Lower leg skin (tissue), 3 donors: ENCODE data around the gene GIGYF2.

ENCODE experiments used
- CTCF ChIP-seq, 3 donors: fragments of 450-650 bp; IDR thresholded peaks; one replicate each; pipeline ENCODE4 v1.5.1; 2016; ENCODE audit warnings: antibody characterized with exemption in 3 of 3, mild to moderate bottlenecking in 3 of 3, moderate library complexity in 2 of 3
- POLR2A ChIP-seq, 2 donors: fragments of 450-650 bp; IDR thresholded peaks; one replicate each; pipeline ENCODE4 v1.6.1; 2016 to 2017; ENCODE audit warnings: antibody characterized with exemption in 2 of 2, mild to moderate bottlenecking in 1 of 2, moderate library complexity in 1 of 2

DNA sequence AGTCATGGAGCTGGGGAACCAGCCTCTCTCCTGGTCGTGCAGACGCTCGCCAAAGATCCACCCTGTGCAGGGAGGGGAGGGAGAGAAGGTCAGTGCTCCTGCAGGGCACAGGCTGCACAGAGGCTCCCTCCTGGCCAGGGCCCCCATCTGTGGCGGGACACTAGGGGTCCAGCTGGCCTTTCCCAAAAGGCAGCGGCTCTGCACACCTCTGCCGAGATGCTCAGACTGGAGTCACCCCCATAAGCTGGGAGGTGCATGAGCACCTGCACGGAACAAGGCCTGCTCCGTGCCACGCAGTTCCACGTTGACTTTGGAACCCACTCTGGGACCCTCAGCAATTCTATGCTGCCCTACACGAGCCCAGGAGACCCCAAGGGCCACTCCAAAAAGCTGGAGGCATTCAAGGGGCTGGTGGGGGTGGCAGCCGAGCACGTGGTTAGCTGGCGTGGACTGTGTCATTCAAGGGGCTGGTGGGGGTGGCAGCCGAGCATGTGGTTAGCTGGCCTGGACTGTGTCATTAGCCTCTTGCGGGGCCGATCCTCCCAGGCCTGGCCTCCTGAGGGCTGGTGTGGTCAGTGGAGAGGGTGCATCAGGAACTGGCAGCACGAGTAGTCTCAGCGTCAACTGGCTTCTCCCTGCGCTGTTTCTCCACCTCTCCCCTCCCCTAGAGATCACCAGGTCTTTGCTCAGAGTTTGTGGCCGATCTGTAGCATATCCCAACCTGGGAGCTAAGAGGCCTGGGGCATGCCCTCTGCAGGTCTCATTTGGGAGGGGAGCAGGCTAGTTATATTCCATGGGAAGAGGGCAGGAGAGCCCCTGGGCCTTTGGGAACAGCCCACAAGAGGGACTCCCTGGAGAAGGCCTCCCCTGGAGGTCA lies 182.7 kb downstream of the GIGYF2 start:
- TF ChIP-seq CTCF (IDR thresholded peaks at IDR 0.05): no peak
- no peak for TF ChIP-seq POLR2A (IDR thresholded peaks at IDR 0.05)
